ENCODE results near the gene CCDC192. TPM values are rescaled to one million over a fixed set of nuclear protein-coding genes. Genes with fewer than 3 reads are reported as not detected.

Gene CCDC192, protein sequence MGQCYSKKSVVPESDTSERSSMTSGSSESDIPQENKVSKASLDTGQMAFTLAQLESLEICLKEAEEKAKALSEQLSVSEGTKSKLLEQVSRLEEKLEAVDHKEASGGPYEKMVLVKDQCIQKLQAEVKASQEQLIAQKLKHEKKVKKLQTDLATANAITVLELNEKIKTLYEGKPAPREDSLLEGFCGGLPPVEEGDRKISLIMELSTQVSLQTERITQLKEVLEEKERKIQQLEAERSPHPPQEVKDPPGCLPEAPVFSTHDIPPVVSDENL
- total RNA-seq (2022) (not detected in 2 replicates), Bru-seq, nascent RNA (percentile 1 among the genes with signal in this experiment), BruChase-seq, experiment 1, labeled RNA remaining after a 6-hour chase (percentile 1 among the genes with signal in this experiment), BruChase-seq, experiment 2, labeled RNA remaining after a 2-hour chase (percentile 3 among the genes with signal in this experiment)
- long read RNA-seq, result 0 reads

DNA sequence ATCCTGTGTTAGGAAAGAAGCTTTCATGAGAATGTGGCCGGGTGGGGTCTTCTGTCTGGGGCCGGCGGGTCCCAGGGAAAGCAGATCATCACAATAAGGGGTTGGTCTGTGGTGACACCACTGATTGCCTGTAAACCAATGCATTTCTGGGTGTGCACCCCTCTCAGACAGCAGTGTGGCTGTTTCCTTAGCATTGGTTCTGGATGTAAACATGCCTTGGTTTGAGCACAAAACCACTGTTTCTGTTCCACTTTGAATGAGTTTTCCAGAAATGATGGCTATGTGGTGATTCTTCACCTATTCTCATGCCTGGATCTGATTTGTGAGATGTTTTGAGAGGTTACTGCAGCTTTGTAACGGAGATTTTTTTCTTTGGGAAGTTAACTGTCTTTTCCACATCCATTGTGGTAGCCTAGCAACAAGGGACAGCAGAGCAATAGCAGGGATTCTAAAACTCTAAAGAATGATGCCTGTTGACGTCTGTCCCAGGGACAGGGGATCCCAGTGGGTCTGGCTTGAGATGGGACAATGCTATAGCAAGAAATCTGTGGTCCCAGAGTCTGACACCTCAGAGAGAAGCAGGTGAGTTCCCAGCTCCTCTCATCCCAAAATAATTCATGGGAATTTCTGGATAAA, at the start of gene CCDC192:
TSS of gene CCDC192 (plus strand) at position 466 of the 636 bp plus-strand sequence. CDS start at position 521, 55 bp downstream.
- H3K4me1 Mint-ChIP-seq (ENCODE audit: insufficient read depth, unreplicated experiment), result peaks cover 24% of the 10 kb centered on the region
- TF ChIP-seq CTCF (IDR thresholded peaks at IDR 0.05; ENCODE audit: unreplicated experiment), result no peak
- ChIA-PET CTCF (interaction anchor here (0.9 to 2.0 kb wide), 3 partner anchors 11 to 132 kb away, joined by 3 to 7 read pairs (median 3); no protein-coding TSS in a partner anchor), POLR2A (interaction anchor here (1.2 to 1.4 kb wide), 2 partner anchors 9 to 95 kb away, joined by 4 read pairs; no protein-coding TSS in a partner anchor)
- no peak within 1 kb of the TSS for H3K27ac Mint-ChIP-seq (ENCODE audit: low read depth, unreplicated experiment)
- no peak for DNase-seq (ENCODE audit: unreplicated experiment)
- no peaks in the 10 kb centered on the region for H3K9me3 Mint-ChIP-seq (ENCODE audit: unreplicated experiment)
- H3K27me3 Mint-ChIP-seq (ENCODE audit: insufficient read depth, unreplicated experiment), result peaks cover 39% of the 10 kb centered on the region
- no TSS peak for BruUV-seq (replicated peaks)
- H3K36me3 Mint-ChIP-seq (ENCODE audit: insufficient read depth, unreplicated experiment), result peaks cover 3% of the 10 kb centered on the region
- H3K4me3 Mint-ChIP-seq (ENCODE audit: unreplicated experiment), result no peak within 1 kb of the TSS
- intact Hi-C loops (cut with micrococcal nuclease), result no loop called here

GRCh38 chr5:127656825-127657224, 46.4 kb upstream of the CCDC192 start:
- Mint-ChIP-seq H3K27ac (ENCODE audit: low read depth, unreplicated experiment) (no peak overlapping the region), H3K4me3 (ENCODE audit: unreplicated experiment) (no peak overlapping the region), H3K27me3 (ENCODE audit: insufficient read depth, unreplicated experiment) (peaks cover 12% of the 10 kb centered on the region), H3K4me1 (ENCODE audit: insufficient read depth, unreplicated experiment) (no peaks in the 10 kb centered on the region), H3K9me3 (ENCODE audit: unreplicated experiment) (no peaks in the 10 kb centered on the region), H3K36me3 (ENCODE audit: insufficient read depth, unreplicated experiment) (no peaks in the 10 kb centered on the region)
- BruUV-seq (replicated peaks), result no TSS peak
- no peak for TF ChIP-seq CTCF (IDR thresholded peaks at IDR 0.05; ENCODE audit: unreplicated experiment)
- ChIA-PET POLR2A (interaction anchor here (0.5 to 1.9 kb wide), 3 partner anchors 11 to 68 kb away, joined by 3 to 8 read pairs (median 5); no protein-coding TSS in a partner anchor), CTCF (interaction anchor here (0.6 to 1.8 kb wide), 3 partner anchors 8 to 66 kb away, joined by 3 to 5 read pairs (median 4); no protein-coding TSS in a partner anchor)
- DNase-seq (ENCODE audit: unreplicated experiment), result no peak
- intact Hi-C loops (cut with micrococcal nuclease), result no loop called here

GRCh38 chr5:127660047-127660733, 43.0 kb upstream of the CCDC192 start:
- no TSS peak for BruUV-seq (replicated peaks)
- ChIA-PET CTCF (no interaction called here), POLR2A (no interaction called here)
- H3K4me3 Mint-ChIP-seq (ENCODE audit: unreplicated experiment), result no peak overlapping the region
- no peaks in the 10 kb centered on the region for H3K4me1 Mint-ChIP-seq (ENCODE audit: insufficient read depth, unreplicated experiment)
- no peak for TF ChIP-seq CTCF (IDR thresholded peaks at IDR 0.05; ENCODE audit: unreplicated experiment)
- H3K36me3 Mint-ChIP-seq (ENCODE audit: insufficient read depth, unreplicated experiment), result no peaks in the 10 kb centered on the region
- no peak overlapping the region for H3K27ac Mint-ChIP-seq (ENCODE audit: low read depth, unreplicated experiment)
- no peak for DNase-seq (ENCODE audit: unreplicated experiment)
- intact Hi-C loops (cut with micrococcal nuclease), result no loop called here
- no peaks in the 10 kb centered on the region for H3K27me3 Mint-ChIP-seq (ENCODE audit: insufficient read depth, unreplicated experiment)
- no peaks in the 10 kb centered on the region for H3K9me3 Mint-ChIP-seq (ENCODE audit: unreplicated experiment)

- H3K27me3 Mint-ChIP-seq (ENCODE audit: insufficient read depth, unreplicated experiment), result no peaks in the 10 kb centered on the region
- H3K9me3 Mint-ChIP-seq (ENCODE audit: unreplicated experiment), result no peaks in the 10 kb centered on the region
- no peaks in the 10 kb centered on the region for H3K4me1 Mint-ChIP-seq (ENCODE audit: insufficient read depth, unreplicated experiment)
- no TSS peak for BruUV-seq (replicated peaks)
- ChIA-PET POLR2A (no interaction called here), CTCF (interaction anchor here (0.6 to 1.6 kb wide), 2 partner anchors 8 to 1083 kb away, joined by 3 to 4 read pairs; no protein-coding TSS in a partner anchor)
- no peaks in the 10 kb centered on the region for H3K36me3 Mint-ChIP-seq (ENCODE audit: insufficient read depth, unreplicated experiment)
- no peak overlapping the region for H3K4me3 Mint-ChIP-seq (ENCODE audit: unreplicated experiment)
- no peak for DNase-seq (ENCODE audit: unreplicated experiment)
- intact Hi-C loops (cut with micrococcal nuclease), result no loop called here
- H3K27ac Mint-ChIP-seq (ENCODE audit: low read depth, unreplicated experiment), result no peak overlapping the region
- TF ChIP-seq CTCF (IDR thresholded peaks at IDR 0.05; ENCODE audit: unreplicated experiment), result no peak
These were observed 39.1 kb upstream of the CCDC192 start for GRCh38 chr5:127664093-127664492.

Measured in MCF 10A (cell line).